Astrocyte (in vitro differentiated cells and primary cell): Measurements from ENCODE around the gene TTBK2. TPM values are rescaled to one million over a fixed set of nuclear protein-coding genes. Genes with fewer than 3 reads are reported as not detected.

ENCODE experiments used
- DNase-seq: peaks from one replicate; pipeline ENCODE4 v3.0.0-alpha.2; 2010; ENCODE audit warnings: low read depth
- FAIRE-seq: peaks from 2 replicates; lab custom pipeline; 2011; peaks lifted over from hg19 to GRCh38; lab: Jason Lieb, UNC
- H2AFZ ChIP-seq: 2 replicates; pipeline ENCODE4 v1.6.0; 2012; ENCODE audit warnings: low read depth, low read length, inconsistent platforms
- H3K27ac ChIP-seq: 2 replicates; pipeline ENCODE4 v1.5.1; 2011; ENCODE audit warnings: low read depth, low read length, inconsistent platforms
- H3K27me3 ChIP-seq: 2 replicates; pipeline ENCODE4 v1.6.0; 2011; ENCODE audit warnings: low read length, inconsistent platforms; ENCODE audit not compliant: insufficient read depth
- H3K36me3 ChIP-seq: 2 replicates; pipeline ENCODE4 v1.5.1; 2011; ENCODE audit warnings: low read length, inconsistent platforms; ENCODE audit not compliant: insufficient read depth
- H3K4me1 ChIP-seq: 2 replicates; pipeline ENCODE4 v1.5.1; 2011; ENCODE audit warnings: low read length, inconsistent platforms; ENCODE audit not compliant: insufficient read depth
- H3K4me2 ChIP-seq: 2 replicates; pipeline ENCODE4 v1.6.0; 2012; ENCODE audit warnings: low read length, inconsistent platforms
- H3K4me3 ChIP-seq: 2 replicates; pipeline ENCODE4 v1.5.1; 2011; ENCODE audit warnings: low read depth, mild to moderate bottlenecking, low read length, inconsistent platforms; ENCODE audit not compliant: insufficient read depth
- H3K79me2 ChIP-seq: 2 replicates; pipeline ENCODE4 v1.6.0; 2012; ENCODE audit warnings: mild to moderate bottlenecking, low read length, inconsistent platforms; ENCODE audit not compliant: insufficient read depth
- H3K9ac ChIP-seq: 2 replicates; pipeline ENCODE4 v1.6.0; 2012; ENCODE audit warnings: mild to moderate bottlenecking, low read length, inconsistent platforms
- H3K9me3 ChIP-seq: 2 replicates; pipeline ENCODE4 v1.5.1; 2012; ENCODE audit warnings: low read depth, mild to moderate bottlenecking, low read length, inconsistent platforms; ENCODE audit not compliant: insufficient read depth
- H4K20me1 ChIP-seq: 2 replicates; pipeline ENCODE4 v1.6.0; 2012; ENCODE audit warnings: low read length, inconsistent platforms; ENCODE audit not compliant: insufficient read depth
- H3K27ac Mint-ChIP-seq: one replicate; pipeline ENCODE4 v1.8.0; 2021; ENCODE audit warnings: mild to moderate bottlenecking, mixed read lengths; ENCODE audit not compliant: unreplicated experiment
- H3K27me3 Mint-ChIP-seq: one replicate; pipeline ENCODE4 v1.8.0; 2021; ENCODE audit warnings: low read depth, mixed read lengths; ENCODE audit not compliant: unreplicated experiment
- H3K36me3 Mint-ChIP-seq: one replicate; pipeline ENCODE4 v1.8.0; 2021; ENCODE audit warnings: low read depth, mixed read lengths; ENCODE audit not compliant: unreplicated experiment
- H3K4me1 Mint-ChIP-seq: one replicate; pipeline ENCODE4 v1.8.0; 2021; ENCODE audit warnings: low read depth, mixed read lengths; ENCODE audit not compliant: unreplicated experiment
- H3K4me3 Mint-ChIP-seq: one replicate; pipeline ENCODE4 v1.8.0; 2021; ENCODE audit warnings: mild to moderate bottlenecking, moderate library complexity, mixed read lengths; ENCODE audit not compliant: unreplicated experiment
- H3K9me3 Mint-ChIP-seq: one replicate; pipeline ENCODE4 v1.8.0; 2021; ENCODE audit warnings: mild to moderate bottlenecking, mixed read lengths; ENCODE audit not compliant: unreplicated experiment
- EZH2 ChIP-seq: IDR thresholded peaks from 2 replicates; pipeline ENCODE4 v1.6.1; 2012; ENCODE audit warnings: mild to moderate bottlenecking, low read length, inconsistent platforms; ENCODE audit not compliant: insufficient read depth
- total RNA-seq: library from RNA; stranded (reverse); gene quantifications from 2 replicates; pipeline ENCODE4 v1.2.1, GENCODE V29; 2021
- TF ChIP-seq, protein P1 (sequence below): IDR thresholded peaks from 2 replicates; pipeline ENCODE4 v1.5.1; 2011; ENCODE audit warnings: low read depth, mild to moderate bottlenecking, inconsistent platforms, low read length, moderate library complexity; ENCODE audit not compliant: insufficient read depth

Gene TTBK2
- total RNA-seq, 1 donor from 2014 or later: 14.8 TPM

DNA sequence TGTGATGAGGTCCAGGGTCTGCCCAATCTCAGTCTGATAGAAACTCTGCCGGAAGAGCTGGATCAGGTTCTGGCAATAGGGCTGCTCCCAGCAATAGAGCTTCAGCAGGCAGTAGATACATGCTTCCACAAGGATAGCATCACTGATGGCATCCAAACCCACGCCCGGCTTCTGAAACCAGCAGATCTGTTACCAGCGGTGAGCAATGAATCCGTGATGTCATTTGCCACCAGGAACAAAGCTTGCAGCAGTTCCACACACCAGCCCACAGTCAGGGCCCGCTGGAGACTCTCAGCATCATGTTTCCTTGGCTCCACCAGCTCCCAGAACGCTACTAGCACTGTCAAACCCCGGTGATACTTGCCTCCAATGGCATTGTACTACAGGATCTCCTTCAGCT lies 19.3 kb upstream of the TTBK2 start:
- DNase-seq: no peak
- H3K4me3 ChIP-seq: no peak overlapping the region
- H3K9me3 ChIP-seq: no peaks in the 10 kb centered on the region
- no peak overlapping the region for H2AFZ ChIP-seq
- FAIRE-seq: no peak
- no peak overlapping the region for H3K4me2 ChIP-seq
- H3K79me2 ChIP-seq: no peaks in the 10 kb centered on the region
- Mint-ChIP-seq H3K36me3 (peaks cover 9% of the 10 kb centered on the region), H3K27me3 (no peaks in the 10 kb centered on the region), H3K9me3 (no peaks in the 10 kb centered on the region), H3K4me3 (no peak overlapping the region), H3K27ac (no peak overlapping the region), H3K4me1 (no peaks in the 10 kb centered on the region)
- no peak overlapping the region for H3K27ac ChIP-seq
- H3K27me3 ChIP-seq: no peaks in the 10 kb centered on the region
- TF ChIP-seq, protein P1, sequence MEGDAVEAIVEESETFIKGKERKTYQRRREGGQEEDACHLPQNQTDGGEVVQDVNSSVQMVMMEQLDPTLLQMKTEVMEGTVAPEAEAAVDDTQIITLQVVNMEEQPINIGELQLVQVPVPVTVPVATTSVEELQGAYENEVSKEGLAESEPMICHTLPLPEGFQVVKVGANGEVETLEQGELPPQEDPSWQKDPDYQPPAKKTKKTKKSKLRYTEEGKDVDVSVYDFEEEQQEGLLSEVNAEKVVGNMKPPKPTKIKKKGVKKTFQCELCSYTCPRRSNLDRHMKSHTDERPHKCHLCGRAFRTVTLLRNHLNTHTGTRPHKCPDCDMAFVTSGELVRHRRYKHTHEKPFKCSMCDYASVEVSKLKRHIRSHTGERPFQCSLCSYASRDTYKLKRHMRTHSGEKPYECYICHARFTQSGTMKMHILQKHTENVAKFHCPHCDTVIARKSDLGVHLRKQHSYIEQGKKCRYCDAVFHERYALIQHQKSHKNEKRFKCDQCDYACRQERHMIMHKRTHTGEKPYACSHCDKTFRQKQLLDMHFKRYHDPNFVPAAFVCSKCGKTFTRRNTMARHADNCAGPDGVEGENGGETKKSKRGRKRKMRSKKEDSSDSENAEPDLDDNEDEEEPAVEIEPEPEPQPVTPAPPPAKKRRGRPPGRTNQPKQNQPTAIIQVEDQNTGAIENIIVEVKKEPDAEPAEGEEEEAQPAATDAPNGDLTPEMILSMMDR: no peak
- TF ChIP-seq EZH2: no peak
- H3K4me1 ChIP-seq: no peaks in the 10 kb centered on the region
- no peaks in the 10 kb centered on the region for H4K20me1 ChIP-seq
- no peak overlapping the region for H3K9ac ChIP-seq
- peaks cover 17% of the 10 kb centered on the region for H3K36me3 ChIP-seq

DNA sequence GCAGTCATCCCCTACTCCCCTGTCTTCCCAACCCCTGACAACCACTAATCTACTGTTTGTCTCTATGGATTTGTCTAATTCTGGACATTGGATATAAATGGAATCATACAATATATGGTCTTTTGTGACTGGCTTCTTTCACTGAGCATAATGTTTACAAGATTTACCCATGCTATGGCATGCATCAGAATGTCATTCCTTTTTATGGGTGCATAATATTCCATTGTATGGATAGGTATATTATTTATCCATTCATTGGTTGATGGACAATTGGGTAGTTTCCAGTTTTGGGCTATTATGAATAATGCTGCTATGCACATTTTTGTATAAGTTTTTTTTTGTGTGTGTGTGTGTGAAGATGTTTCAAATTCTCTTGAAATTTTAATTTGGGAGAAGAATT lies 16.6 kb upstream of the TTBK2 start:
- no peaks in the 10 kb centered on the region for H4K20me1 ChIP-seq

More for the DNA sequence above, 16.6 kb upstream of the TTBK2 start:
- Histone ChIP-seq H3K4me2 (no peak overlapping the region), H2AFZ (no peak overlapping the region), H3K4me3 (no peak overlapping the region), H3K27me3 (no peaks in the 10 kb centered on the region), H3K9ac (no peak overlapping the region), H3K4me1 (no peaks in the 10 kb centered on the region), H3K36me3 (no peaks in the 10 kb centered on the region), H3K79me2 (no peaks in the 10 kb centered on the region), H3K9me3 (no peaks in the 10 kb centered on the region), H3K27ac (no peak overlapping the region)
- Mint-ChIP-seq H3K9me3 (no peaks in the 10 kb centered on the region), H3K36me3 (peaks cover 3% of the 10 kb centered on the region), H3K4me1 (no peaks in the 10 kb centered on the region), H3K27ac (no peak overlapping the region), H3K27me3 (no peaks in the 10 kb centered on the region), H3K4me3 (no peak overlapping the region)
- FAIRE-seq (no peak), DNase-seq (no peak)
- TF ChIP-seq, protein P1: no peak
